Activated naive CD4-positive, alpha-beta T cell (primary cell): ENCODE data around the gene PPP3CA.
"Not testable (repeated sequence)": the region's sequence is repeated elsewhere in the genome, so short reads cannot be mapped to it uniquely, and the experiment has no call there.

Source experiments
- DNase-seq, 4 experiments: peaks; one replicate each; lab custom pipeline; 2025; lab: John Stamatoyannopoulos, UW

Gene PPP3CA

DNA sequence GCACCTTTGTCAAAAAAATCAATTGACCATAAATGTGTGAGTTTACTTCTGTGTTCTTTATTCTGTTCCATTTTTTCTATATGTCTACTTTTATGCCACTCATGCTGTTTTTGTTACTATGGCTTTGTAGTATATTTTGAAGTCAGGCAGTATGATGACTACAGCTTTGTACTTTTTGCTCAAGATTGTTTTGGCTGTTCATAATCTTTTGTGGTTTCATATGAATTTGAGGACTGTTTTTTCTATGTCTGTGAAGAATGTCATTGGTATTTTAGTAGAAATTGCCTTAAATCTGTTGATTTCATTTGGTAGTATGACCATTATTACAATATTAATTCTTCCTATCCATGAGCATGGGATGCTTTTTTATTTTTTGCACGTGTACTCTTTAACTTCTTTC lies 346.8 kb downstream of the PPP3CA start:
- DNase-seq: no peak

DNA sequence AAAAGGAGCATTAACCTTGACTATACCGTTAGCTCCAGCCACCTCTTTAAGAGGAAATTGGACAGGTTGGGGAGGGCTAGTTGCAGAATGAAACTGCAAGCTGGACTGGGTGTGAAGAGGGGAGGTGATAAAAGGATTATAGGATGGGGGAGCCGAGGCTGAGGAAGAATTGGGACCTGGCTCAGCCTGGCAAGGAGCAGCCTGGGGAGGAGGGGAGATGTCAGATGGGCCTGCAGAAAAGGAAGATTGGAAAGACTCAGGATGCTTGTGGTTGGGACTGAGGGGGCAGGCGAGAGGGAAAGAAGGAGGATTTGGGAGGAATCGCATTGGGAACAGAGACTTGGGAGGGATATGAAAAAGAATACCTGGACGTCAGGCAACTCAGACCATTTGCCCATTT lies 351.7 kb downstream of the PPP3CA start:
- no peak for DNase-seq

DNA sequence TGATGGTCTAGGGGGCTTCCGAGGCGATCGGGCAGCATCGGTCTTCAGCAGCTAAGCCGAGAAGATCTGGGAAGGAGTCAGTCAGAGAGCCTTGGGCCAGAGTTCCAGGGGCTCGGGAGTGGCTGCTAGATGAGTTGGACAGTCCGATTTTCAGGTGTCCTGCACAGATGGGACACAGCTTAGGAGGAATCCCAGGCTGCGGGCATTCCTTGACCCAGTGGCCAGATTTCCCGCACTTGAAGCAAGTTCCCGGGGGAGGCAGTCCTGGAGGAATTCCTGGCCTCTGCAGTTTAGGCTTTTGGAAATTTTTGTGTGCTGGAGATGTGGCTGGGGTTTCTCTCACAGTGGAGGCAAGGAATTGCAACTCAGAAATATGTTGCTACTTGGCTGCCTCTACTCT lies 352.3 kb downstream of the PPP3CA start:
- not testable (repeated sequence) for DNase-seq

- DNase-seq: not testable (repeated sequence)
These were observed 355.8 kb downstream of the PPP3CA start for GRCh38 chr4:100991332-100992069.

- no peak for DNase-seq
These were observed 357.9 kb downstream of the PPP3CA start for GRCh38 chr4:100989401-100989800.

GRCh38 chr4:100988876-100989275 lies 358.4 kb downstream of the PPP3CA start:
- DNase-seq: no peak

DNA sequence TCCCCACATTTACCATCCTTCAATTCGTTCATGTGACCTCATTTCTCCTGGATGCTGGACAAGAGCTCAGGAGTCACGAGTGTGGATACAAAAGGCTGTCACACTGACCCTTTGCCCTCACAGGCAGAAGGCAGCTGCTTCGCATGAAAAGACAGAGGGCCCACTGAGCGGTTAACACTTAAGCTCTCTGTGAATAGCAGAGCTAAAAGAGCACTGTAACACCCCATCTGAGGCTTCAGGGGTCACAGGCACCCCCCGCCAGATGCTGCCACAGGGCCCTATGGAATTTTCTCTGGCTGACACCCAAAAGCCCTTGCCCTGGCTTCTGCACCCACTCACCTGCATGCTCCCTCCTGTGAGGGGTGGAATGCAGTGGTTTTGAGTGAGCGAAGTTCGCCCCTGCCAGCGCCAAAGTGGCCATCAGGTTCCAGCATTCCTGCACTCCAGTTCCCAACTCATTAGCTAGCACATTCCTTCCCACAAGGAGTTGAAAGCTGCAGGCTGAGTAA lies 360.9 kb downstream of the PPP3CA start:
- DNase-seq: no peak

DNA sequence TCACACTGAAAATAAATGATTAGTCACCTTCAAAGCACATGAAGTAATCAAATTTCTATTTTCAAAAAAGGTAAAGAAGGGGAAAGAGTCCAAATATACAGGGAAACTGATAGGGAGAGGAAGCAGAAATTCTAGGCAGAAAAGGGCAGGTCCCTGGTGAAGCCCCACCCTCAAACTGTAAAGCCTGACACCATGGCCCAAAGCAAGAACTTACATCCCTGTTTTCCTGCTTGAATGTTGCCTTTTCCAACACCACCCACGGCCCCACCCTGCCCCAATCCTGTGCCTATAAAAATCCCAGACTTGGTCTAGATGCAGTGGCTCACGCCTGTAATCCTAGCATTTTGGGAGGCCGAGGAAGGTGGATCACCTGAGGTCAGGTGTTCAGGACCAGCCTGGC lies 361.8 kb downstream of the PPP3CA start:
- no peak for DNase-seq

DNA sequence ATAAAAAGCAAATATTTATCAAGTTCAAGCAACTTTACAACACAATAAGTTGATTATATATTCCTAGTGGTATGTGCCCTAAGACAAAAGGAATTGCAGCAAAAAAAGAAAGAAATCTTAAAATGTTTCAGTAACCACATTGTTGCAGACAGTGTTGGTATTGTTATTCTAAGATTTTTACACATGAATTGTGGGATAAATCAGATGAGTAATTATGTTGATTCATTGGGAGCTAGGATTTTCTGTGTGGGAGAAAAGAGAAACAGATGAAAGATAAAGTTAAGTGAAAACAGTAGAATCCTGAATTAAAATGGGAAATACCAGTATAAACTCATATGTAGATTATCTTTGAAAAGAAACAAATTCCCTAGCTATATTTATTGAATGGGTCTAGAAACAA lies 362.4 kb downstream of the PPP3CA start:
- DNase-seq: no peak

GRCh38 chr4:100983426-100983825 lies 363.9 kb downstream of the PPP3CA start:
- DNase-seq: no peak

- DNase-seq: no peak
These were observed 365.0 kb downstream of the PPP3CA start for GRCh38 chr4:100982345-100982744.

- no peak for DNase-seq
These were observed 365.7 kb downstream of the PPP3CA start for GRCh38 chr4:100981447-100982204.

DNA sequence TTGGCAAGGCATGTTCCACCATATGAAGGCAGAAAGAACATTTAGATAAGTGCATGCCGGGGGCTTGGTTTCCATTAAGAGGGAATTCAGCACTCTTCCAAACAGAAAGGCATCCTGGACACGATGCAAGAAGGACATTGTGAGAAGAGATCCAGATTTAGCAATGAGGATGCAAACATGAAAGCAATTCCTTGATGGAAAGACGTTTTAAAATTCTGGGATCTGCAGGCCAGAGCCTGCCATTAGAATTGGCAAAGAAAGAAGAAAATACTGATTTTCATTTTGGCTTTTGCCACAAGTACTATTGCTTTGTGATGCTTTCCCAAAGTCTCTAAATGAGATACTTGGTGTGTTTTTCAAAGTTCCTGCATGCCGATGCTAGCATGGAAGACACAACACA lies 367.6 kb downstream of the PPP3CA start:
- DNase-seq: no peak

DNA sequence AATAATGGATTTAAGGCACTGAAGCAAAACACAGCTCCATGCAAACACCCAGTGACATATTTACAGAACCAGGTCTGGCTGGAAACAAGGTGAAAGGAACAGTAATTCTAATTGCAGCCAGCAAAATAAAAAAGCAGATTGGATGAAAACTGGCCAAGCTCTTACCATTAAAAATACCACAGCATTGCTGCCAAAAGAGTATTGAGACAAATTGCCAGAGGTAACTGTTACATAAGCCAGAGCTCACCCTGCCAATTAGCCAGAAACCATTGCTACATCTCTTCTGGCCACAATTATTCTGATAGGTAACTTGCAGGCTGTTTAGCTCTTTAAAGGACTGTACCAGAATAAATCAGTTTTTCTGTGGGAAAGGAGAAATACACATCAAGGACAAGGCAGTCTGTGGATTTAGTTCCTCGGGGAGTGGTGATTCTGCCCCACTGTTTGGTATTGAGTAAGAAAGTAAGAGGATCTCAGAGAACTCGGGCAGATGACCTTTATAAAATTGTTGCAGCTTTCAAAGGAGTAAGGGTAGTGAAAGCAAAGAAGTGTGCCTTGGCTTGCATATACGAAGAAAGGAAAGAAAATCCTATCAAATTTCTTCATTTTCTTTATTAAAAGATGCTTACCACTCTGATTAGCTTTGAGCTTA lies 369.5 kb downstream of the PPP3CA start:
- no peak for DNase-seq

- DNase-seq: no peak
These were observed 370.1 kb downstream of the PPP3CA start for GRCh38 chr4:100977274-100977673.
